PFSK-1 (cell line): ENCODE measurements around the gene UTP11.

Experiments used
- FOXP2 ChIP-seq: optimal IDR thresholded peaks from 2 replicates; pipeline ENCODE3; 2011; ENCODE audit warnings: borderline replicate concordance, control low read depth, inconsistent platforms; ENCODE audit not compliant: insufficient read depth; ENCODE audit errors: extremely low read length, extremely low read depth
- POLR2AphosphoS5 ChIP-seq: IDR thresholded peaks from 2 replicates; pipeline ENCODE4 v1.6.1; 2012; ENCODE audit warnings: low read depth, mild to moderate bottlenecking, control low read depth, low read length, moderate library complexity
- REST ChIP-seq, 2 experiments: IDR thresholded peaks; 2 replicates each; pipeline versions ENCODE4 v1.6.1 to v1.8.0; 2011 to 2012; ENCODE audit warnings: low read depth in 2 of 2, low read length in 2 of 2, control low read depth in 1 of 2, inconsistent platforms in 1 of 2, mild to moderate bottlenecking in 1 of 2, moderate library complexity in 1 of 2; ENCODE audit not compliant: insufficient read depth in 1 of 2
- SIN3A ChIP-seq: IDR thresholded peaks from 2 replicates; pipeline ENCODE4 v1.6.1; 2012; ENCODE audit warnings: mild to moderate bottlenecking, low read length, moderate library complexity, borderline replicate concordance; ENCODE audit not compliant: insufficient read depth
- TAF1 ChIP-seq: IDR thresholded peaks from 2 replicates; pipeline ENCODE4 v1.6.1; 2012; ENCODE audit warnings: low read length, control low read depth, borderline replicate concordance; ENCODE audit not compliant: insufficient read depth

UTP11 gene

GRCh38 chr1:38020396-38020795 lies 7.9 kb downstream of the UTP11 start:
- no peak for TF ChIP-seq POLR2AphosphoS5
- TF ChIP-seq TAF1, result no peak
- no peak for TF ChIP-seq SIN3A
- TF ChIP-seq FOXP2, result no peak
- no peak for TF ChIP-seq REST (IDR thresholded peaks at IDR 0.05; ENCODE audit: insufficient read depth in 1 of 2, low read depth in 2 of 2, low read length in 2 of 2)

- no peak for TF ChIP-seq REST (IDR thresholded peaks at IDR 0.05; ENCODE audit: insufficient read depth in 1 of 2, low read depth in 2 of 2, low read length in 2 of 2)
- no peak for TF ChIP-seq POLR2AphosphoS5
- no peak for TF ChIP-seq FOXP2
- TF ChIP-seq SIN3A, result no peak
- no peak for TF ChIP-seq TAF1
Observed at GRCh38 chr1:38021969-38022368, 9.4 kb downstream of the UTP11 start.

- TF ChIP-seq SIN3A (no peak), FOXP2 (no peak)
Observed at GRCh38 chr1:38022810-38023209, 10.3 kb downstream of the UTP11 start.

GRCh38 chr1:38025233-38025632 lies 12.7 kb downstream of the UTP11 start:
- no peak for TF ChIP-seq POLR2AphosphoS5
- TF ChIP-seq SIN3A, result no peak
- TF ChIP-seq TAF1, result no peak
- TF ChIP-seq REST (IDR thresholded peaks at IDR 0.05; ENCODE audit: insufficient read depth in 1 of 2, low read depth in 2 of 2, low read length in 2 of 2), result no peak
- no peak for TF ChIP-seq FOXP2

- TF ChIP-seq REST (IDR thresholded peaks at IDR 0.05; ENCODE audit: insufficient read depth in 1 of 2, low read depth in 2 of 2, low read length in 2 of 2) (no peak), TAF1 (no peak), POLR2AphosphoS5 (no peak), FOXP2 (no peak), SIN3A (no peak)
Observed at GRCh38 chr1:38025664-38026063, 13.1 kb downstream of the UTP11 start.
